A549 treated with DMSO at 1 μM for 4 hours (cell line): ENCODE results near the gene ARIH1. TPM values are rescaled to one million over a fixed set of nuclear protein-coding genes. Genes with fewer than 3 reads are reported as not detected.

Experiments
- total RNA-seq: library from RNA; stranded (reverse); fragments of 200-300 nt; extraction: Qiagen RNA extraction; gene quantifications from 5 replicates; pipeline ENCODE4 v1.2.3, GENCODE V29; 2022; ENCODE audit warnings: low read depth

The ARIH1 gene, protein sequence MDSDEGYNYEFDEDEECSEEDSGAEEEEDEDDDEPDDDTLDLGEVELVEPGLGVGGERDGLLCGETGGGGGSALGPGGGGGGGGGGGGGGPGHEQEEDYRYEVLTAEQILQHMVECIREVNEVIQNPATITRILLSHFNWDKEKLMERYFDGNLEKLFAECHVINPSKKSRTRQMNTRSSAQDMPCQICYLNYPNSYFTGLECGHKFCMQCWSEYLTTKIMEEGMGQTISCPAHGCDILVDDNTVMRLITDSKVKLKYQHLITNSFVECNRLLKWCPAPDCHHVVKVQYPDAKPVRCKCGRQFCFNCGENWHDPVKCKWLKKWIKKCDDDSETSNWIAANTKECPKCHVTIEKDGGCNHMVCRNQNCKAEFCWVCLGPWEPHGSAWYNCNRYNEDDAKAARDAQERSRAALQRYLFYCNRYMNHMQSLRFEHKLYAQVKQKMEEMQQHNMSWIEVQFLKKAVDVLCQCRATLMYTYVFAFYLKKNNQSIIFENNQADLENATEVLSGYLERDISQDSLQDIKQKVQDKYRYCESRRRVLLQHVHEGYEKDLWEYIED
- total RNA-seq, result 50.3 to 92.1 TPM (median 80.4 TPM) in 5 replicates

GRCh38 chr15:72473614-72474465, at the start of gene ARIH1:
Gene ARIH1, plus strand, starts transcription at chr15:72474330. Its CDS starts 310 bp downstream, at chr15:72474640.

Other genes with a start within 250 kb of the ARIH1 start
- 3,387 to 3,812 TPM (median 3,620 TPM) in 5 replicates for gene PKM, start 243.1 kb upstream of the ARIH1 start, total RNA-seq
- gene PARP6, start 201.8 kb upstream of the ARIH1 start, total RNA-seq, result 53.4 to 71.3 TPM (median 65.9 TPM) in 5 replicates
- gene CELF6, start 154.2 kb upstream of the ARIH1 start, total RNA-seq, result 0.03 to 0.19 TPM (median 0.15 TPM) in 5 replicates
- gene HEXA, start 98.3 kb upstream of the ARIH1 start, total RNA-seq, result 145 to 159 TPM (median 151 TPM) in 5 replicates
- not detected in 5 replicates for gene TMEM202, start 76.0 kb upstream of the ARIH1 start, total RNA-seq
- gene GOLGA6B, start 180.4 kb downstream of the ARIH1 start, total RNA-seq, result 0.06 to 0.09 TPM in 2 of 5 replicates, not detected in the others
- 0.09 TPM in 1 of 5 replicates, not detected in the others for gene HIGD2B, start 211.9 kb downstream of the ARIH1 start, total RNA-seq
- 16.5 to 23.4 TPM (median 20.5 TPM) in 5 replicates for gene BBS4, start 211.9 kb downstream of the ARIH1 start, total RNA-seq